Measurements from ENCODE around the gene MREG.
"Not testable (repeated sequence)": the region's sequence is repeated elsewhere in the genome, so short reads cannot be mapped to it uniquely, and the experiment has no call there.

The MREG gene

DNA sequence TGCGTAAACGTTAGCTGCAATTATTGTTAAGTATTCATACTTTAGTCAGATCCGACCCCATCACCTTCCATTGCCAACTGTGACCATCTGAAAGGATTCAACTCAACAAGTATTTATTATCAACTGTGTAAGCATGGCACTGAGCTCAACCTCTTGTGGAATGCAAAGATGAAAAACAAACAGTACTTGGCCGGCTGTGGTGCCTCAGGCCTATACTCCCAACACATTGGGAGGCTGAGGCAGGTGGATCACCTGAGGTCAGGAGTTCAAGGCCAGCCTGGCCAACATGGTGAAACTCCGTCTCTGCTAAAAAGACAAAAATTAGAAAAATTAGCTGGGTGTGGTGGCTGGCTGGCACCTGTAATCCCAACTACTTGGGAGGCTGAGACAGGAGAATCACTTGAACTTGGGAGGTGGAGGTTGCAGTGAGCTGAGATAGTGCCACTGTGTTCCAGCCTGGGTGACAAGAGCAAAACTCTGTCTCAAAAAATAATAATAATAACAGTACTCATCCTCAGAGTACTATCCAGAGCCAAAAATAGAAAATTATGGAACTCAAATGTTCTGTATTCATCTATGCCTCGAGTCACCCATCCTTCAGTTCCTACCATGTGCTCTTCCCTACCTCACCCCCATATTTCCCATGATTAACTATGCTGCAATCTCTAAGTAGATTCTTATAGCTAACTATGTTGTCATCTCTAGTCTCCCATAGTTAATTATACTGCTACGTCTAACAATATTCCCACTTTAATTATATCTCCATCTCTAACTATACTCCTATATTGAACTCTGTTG lies 8.6 kb upstream of the MREG start:
- DNase-seq, result no peak

DNA sequence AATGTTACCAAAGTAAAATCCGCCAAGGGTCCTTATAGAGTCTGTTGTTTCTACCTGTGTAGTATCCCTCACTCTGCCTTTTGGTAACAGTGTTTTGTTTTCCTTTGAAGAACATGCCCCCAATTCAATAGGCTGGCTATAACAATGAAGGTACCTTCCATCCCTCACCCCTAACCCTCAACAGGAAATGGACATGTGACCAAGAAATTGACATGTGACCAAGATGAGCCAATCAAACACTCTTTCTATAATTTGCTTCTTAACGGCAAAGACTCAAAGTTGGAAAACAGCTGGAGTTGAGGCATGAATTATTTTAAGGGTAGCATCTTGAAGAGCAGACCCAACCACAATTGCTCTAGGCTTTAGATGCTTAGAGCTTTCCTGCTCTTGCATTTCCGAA lies 5.4 kb upstream of the MREG start:
- no peak for DNase-seq

DNA sequence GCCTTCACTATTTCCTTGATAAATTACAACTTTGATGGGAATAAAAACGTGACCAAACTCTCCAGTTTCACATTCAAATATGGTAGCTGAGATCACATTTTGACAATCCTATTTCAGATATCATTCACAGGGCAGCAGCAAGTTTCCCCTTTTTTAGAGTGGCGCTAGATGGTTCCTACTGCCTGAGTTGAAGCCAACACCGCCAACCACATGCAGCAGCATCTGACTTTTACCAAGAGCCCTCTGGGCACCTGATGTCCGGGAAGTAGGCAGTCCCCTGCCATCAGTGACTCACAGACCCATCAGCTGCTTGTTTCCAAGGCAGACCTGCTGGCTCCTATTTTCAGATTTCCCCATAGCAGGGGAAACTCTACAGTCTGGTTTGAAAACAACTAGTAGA lies 4.0 kb upstream of the MREG start:
- no peak for DNase-seq

DNA sequence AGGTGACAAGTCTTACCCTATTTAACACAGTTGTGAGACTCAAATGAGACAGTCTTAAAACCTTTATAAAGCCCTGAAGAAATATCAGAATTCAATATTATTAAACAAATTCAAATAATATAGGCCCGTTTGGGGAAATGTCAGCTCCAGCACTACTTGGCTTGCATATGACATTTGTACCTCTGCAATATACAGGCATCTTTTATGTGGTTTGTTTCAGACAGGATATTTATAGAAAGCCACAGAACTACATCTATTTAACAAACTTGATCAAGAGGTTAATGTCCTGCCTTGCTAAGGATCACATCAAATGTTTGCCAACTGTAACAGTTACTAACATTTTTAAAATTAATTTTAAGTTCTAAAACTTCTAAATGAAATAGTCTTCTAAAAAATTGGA lies 3.2 kb upstream of the MREG start:
- no peak for DNase-seq

- no peak for DNase-seq
Observed at GRCh38 chr2:216015722-216016464, 2.5 kb upstream of the MREG start.

GRCh38 chr2:216014986-216015385 lies 1.6 kb upstream of the MREG start:
- no peak for DNase-seq

GRCh38 chr2:216014006-216014405 lies 655 bp upstream of the MREG start:
- DNase-seq, result no peak

DNA sequence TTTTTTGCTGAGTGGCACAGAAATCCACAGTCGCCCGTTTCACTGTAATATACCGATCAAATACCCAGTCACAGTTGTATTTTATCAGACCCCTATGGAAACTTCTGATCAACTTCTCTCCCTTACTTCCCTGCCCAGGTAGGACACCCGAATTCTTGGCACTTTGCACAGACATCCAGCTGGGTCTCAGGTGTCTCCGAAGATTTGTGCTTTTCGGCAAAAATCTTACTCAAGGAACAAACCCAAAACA lies 596 bp downstream of the MREG start:
- no peak for DNase-seq

- no peak for DNase-seq
Observed at GRCh38 chr2:216012133-216012829, 1.1 kb downstream of the MREG start.

DNA sequence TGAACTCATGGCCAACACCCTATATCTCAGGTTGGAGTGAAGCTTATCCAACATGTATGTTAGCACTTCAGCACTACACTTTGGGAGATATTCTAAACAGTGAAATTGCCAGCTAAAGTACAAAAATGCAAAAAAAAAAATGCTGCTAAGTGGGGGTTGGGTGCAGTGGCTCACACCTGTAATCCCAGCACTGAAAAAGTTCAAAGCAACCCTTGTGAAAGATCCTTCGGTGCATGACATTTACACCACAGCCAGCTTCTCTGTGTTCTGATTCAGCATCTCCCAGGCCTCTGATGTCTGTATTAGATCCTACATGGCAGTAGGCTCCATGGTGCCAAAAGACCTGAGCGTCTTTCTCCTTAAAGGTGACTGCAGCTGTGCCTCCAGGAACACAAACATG lies 4.1 kb downstream of the MREG start:
- not testable (repeated sequence) for DNase-seq

- DNase-seq, result no peak
Observed at GRCh38 chr2:216008387-216008786, 5.0 kb downstream of the MREG start.

DNA sequence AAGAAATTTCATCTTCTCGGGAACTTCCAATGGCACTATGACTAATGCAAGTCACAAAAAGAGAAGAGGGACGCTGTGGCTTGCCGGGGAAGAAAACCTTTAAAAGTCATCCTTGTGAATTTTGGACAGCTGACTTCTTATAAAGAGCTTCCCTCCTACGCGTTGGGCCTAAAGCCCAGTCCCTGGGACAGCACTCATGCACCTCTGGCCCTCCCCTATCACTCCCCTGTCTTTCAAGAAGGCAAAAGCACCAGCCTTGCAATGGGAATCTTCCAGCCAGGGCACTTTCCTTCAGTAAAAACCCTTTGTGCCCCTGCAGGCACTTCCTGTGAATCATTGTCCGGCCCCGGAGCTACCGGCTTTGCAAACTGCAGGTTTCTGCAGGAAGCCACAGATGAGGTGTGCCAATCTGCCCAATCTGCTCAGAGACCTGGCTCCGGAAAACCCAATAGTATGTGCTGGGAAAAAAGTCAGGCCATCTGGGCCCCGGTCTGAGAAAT lies 7.1 kb downstream of the MREG start:
- DNase-seq, result no peak

DNA sequence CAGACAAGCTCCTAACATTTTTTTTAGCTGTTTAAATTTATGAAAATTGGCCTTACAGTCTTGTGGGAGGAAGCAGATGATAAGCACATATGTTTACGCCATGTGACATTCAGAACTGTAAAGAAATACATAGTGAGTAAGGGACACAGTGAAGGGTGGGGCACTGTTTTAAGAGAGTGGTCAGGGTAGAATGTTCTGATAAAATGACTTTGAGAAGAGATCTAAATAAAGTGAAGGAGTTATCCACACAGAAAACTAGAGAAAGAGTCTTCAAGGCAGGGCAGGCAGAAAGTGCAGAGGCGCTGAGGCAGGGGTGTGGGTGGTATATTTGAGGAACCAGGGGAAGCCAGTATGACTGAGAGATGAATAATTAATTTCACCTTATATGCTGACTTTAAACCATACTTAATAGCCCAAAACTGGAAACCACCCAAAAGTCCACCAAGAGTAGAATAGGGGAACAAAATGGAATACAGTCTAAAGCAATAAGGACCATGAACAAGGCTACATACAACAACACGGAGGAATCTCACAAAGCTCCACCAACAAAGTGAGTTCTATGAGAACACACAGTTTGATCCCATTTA lies 8.6 kb downstream of the MREG start:
- DNase-seq, result no peak

- DNase-seq, result no peak
Observed at GRCh38 chr2:216003876-216004696, 9.3 kb downstream of the MREG start.

DNA sequence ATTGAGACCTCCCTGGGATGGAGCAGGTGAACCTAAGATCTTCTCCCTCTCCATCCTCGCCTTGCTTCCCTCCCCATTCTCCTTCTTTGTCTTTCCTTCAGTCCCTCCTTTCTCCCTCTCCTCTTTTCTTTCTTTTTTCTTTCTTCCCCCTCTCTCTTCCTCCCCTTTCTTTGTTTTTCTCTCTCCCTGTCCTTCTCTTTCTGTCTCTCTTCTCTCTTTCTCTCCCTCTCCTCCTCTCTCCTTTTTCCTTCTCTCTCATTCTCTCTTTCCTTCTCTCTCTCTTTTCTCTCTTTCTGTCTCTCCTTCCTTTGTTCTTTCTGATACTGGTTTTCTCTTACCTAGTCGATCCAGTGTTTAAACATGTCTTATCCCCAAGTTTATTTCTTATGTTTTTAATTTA lies 10.7 kb downstream of the MREG start:
- DNase-seq, result no peak

- DNase-seq, result no peak
Observed at GRCh38 chr2:216002101-216002678, 11.2 kb downstream of the MREG start.

- no peak for DNase-seq
Observed at GRCh38 chr2:216001216-216002100, 11.9 kb downstream of the MREG start.

DNA sequence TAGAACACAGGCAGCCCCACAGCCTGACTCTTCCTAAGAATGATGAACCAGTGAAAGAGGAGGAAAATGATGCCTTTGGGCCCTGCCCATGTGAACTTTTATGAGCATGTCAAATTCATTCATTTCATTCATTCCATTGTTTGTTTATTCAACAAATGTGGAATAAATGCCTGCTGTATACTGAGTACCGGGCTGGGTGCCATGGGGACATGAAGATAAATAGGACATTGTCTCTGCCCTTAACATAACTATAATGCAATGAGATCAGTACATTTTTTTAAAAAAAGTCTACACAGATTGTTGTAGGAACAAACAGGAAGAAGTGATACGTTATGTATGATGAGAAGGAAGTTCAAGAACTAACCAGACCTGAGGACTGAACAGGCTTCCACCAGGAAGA lies 14.7 kb downstream of the MREG start:
- DNase-seq, result no peak

- no peak for DNase-seq
Observed at GRCh38 chr2:215997219-215997618, 16.1 kb downstream of the MREG start.

GRCh38 chr2:215994911-215995310 lies 18.4 kb downstream of the MREG start:
- DNase-seq, result no peak

DNA sequence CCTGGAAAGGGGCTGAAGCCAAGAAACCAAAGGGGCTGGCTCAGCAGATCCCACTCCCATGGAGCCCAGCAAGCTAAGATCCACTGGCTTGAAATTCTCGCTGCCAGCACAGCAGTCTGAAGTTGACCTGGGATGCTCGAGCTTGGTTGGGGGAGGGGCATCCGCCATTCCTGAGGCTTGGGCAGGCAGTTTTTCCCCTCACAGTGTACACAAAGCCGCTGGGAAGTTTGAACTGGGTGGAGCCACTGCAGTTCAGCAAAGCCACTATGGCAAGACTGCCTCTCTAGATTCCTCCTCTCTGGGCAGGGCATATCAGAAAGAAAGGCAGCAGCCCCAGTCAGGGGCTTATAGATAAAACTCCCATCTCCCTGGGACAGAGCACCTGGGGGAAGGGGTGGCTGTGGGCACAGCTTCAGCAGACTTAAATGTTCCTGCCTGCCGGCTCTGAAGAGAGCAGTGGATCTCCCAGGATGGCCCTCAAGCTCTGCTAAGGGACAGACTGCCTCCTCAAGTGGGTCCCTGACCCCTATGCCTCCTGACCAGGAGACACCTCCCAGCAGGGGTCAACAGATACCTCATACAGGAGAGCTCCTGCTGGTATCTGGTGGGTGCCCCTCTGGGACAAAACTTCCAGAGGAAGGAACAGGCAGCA lies 24.7 kb downstream of the MREG start:
- not testable (repeated sequence) for DNase-seq
